GM19397 (cell line): ENCODE data around the gene RHCE.
"Not testable (repeated sequence)": the region's sequence is repeated elsewhere in the genome, so short reads cannot be mapped to it uniquely, and the experiment has no call there.

Experiments
- ATAC-seq: cut with Tn5 transposase; IDR thresholded peaks from one replicate; pipeline ENCODE4 v1.9.1; 2021; ENCODE audit warnings: mild to moderate bottlenecking, moderate library complexity; ENCODE audit not compliant: unreplicated experiment

The RHCE gene

DNA sequence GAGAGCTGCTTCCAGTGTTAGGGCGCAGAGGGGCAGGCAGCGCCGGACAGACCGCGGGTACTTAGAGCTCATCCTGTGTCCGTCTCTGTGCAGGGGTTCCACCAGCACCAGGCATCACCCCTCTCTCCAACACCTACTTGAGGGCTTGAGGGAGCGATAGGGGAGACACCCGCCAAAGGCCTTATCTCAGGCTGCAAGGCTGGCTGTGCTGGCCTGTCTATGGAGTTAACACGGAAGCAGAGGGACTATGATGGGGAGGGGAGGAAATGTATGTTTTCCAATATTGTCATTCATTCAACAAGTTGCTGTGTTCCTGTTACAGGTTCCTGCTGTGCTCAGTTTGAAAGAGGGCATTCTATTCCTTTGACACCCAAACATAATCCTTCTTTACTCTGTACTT is at the start of gene RHCE:
TSS of gene RHCE (minus strand) at position 111 of the 400 bp plus-strand sequence. CDS start at position 72, 39 bp downstream.
- ATAC-seq, result not testable (repeated sequence)

DNA sequence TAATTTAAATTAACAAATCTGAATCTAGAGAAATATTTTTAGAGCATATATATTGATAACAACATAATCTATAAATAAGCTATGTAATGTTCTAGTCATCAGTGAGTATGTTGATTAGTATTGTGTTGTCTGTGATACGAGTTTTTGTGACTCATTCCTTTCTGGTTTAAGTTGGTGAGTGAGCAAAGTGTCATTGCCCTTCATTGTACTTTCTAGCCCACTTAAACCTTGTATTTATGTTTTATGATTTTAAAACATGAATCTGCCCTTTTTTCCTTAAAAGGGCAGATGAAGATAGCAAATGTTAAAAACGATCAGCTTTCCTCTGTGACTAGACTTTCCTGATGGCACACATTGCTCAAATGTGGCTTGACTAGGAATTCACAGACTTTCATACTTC is 48.6 kb upstream of the RHCE start:
- ATAC-seq, result no peak

DNA sequence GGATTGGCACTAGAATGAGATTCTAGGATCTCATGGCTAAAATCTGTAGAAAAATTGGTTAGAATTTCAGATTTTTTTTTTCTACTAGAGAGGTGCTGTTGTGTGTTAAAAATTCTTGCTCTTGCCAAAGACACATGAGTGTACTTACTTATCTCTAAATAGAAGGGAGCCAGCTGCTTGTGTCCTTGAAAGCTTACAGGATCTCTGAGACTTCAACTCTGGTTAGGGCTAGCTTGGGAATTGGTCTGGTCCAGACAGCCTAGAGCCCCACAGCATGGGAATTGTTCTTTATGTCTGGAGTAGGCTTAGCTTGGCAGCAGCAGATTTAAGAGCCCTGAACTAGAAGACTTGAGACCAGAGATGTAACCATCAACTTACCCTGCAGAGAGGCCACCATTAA is 47.4 kb upstream of the RHCE start:
- ATAC-seq, result no peak

DNA sequence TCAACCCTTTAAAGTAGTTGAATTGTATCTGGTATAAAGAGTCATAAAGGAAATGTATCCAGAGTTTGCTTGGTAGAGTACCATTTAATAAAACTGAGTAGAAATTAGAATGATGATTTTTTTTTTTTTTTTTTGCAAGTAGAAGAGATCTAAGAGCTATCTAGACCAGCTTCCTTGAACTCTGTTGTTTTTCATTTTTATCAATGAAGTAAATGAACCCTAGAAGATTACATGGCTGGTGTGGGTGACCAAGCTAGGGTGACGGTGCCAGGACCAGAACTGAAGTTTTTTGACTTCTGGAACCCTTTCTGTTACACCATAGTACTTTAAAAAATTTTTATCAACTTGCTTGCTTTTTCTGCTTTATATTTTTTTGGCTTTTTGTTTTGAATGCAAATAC is 47.0 kb upstream of the RHCE start:
- no peak for ATAC-seq

DNA sequence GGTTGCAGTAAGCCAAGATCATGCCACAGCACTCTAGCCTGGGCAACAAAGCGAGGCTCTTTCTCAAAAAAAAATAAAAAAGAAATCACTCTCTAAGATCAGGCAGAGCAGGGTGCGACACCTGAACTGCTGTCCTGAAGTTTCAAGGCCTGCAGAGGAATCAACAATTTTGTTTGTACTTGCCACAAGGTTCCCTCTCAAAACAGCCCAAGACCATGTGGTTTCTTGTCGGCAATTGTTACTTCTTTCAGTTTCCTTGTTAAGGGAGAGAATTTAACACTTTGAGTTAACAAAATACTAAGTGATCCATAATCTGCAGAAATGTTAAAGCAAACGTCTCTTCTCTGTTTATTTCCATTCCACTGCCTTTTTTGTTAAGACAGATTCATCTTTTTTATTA is 46.6 kb upstream of the RHCE start:
- no peak for ATAC-seq

DNA sequence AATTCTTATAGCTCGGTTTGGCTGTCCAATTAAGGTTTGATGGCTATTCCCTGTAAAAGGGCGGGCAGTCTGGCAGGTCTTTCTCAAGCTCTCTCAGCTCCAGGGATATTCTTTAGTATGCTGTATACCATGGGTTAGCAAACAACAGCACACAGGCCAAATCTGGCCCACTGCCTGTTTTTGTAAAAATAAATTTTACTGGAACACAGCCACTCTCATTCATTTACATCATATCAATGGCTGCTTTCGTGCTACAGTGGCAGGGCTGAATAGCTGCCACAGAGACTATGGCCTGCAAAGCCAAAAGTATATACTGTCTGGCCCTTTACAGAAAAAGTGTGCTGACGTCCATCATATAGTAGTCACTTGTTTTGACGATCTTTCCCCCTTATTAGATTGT is 42.1 kb upstream of the RHCE start:
- no peak for ATAC-seq

DNA sequence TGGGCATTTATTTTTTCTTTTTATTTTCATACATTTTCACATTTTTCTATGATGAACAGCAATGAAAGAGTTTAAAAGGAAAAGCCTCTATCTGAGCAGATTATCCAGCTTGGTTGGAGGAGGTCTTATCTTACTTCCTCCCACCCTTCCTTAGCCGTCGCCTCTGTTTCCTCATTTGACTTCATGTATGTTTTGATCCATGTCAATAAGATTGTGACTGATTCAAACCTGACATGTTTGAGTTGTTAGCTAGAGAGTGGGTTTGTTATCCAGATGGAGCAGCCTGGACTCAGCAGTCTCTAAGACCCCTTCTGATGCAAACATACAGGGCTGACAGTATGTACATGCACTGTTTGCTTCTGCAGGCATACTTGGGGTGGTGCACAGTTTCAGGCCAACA is 41.2 kb upstream of the RHCE start:
- ATAC-seq, result no peak

DNA sequence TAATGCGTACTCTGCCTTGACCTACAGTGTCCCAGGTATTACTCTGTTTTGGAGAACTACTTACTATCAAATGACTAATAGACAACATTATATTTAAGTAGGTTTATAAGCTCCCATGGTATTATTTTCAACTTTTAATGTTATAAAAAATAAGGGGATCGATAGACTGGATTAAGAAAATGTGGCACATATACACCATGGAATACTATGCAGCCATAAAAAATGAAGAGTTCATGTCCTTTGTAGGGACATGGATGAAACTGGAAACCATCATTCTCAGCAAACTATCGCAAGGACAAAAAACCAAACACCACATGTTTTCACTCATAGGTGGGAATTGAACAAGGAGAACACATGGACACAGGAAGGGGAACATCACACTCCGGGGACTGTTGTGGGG is 40.2 kb upstream of the RHCE start:
- ATAC-seq, result not testable (repeated sequence)

DNA sequence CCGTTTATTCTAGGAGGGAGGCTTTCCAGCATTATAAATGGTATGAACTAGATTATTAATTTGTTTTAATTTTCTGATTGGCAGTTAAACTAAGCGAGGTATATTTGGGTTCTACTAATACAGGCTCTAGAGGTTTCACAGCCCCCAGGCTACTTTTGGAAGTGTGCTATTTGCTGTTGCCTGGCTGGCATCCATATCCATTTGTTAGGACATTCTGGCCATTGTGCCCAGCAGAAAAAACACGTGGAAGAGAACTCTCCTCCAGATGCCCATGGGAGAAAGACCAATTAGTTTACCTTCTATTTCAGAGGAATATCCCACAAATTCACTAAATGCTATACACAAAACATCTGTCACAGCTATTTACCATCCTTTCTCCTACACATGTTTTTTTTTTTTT is 39.4 kb upstream of the RHCE start:
- ATAC-seq, result no peak

DNA sequence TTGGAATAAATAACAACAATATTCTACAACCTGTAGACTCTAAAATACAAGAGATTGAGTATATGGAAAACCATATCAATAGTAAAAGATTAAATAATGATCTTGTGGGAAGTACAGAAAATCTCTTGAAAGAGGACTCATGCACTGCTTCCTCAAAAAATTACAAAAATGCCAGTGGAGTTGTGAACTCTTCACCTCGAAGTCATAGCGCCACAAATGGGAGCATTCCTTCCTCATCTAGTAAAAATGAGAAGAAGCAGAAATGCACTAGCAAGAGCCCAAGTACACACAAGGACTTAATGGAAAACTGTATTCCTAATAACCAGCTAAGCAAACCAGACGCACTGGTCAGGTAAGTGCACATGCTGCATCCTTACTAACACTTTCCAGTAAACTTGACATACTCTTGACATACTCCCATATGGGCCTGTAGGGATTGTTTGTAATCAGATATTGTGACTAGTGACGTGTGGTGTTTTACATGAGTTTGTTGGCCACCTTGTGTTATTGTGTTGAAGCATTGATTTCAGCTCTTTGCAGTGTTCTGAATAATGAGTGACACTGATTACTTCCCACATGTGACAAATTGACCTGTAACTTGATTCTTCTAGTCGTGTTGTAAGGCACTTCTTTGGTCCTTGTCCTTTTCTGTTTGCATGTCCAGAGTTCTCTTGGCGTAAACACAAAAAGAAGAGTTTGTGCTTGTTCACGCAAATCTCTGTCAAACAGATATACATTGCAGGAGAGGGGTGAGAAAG is 38.1 kb upstream of the RHCE start:
- no peak for ATAC-seq

DNA sequence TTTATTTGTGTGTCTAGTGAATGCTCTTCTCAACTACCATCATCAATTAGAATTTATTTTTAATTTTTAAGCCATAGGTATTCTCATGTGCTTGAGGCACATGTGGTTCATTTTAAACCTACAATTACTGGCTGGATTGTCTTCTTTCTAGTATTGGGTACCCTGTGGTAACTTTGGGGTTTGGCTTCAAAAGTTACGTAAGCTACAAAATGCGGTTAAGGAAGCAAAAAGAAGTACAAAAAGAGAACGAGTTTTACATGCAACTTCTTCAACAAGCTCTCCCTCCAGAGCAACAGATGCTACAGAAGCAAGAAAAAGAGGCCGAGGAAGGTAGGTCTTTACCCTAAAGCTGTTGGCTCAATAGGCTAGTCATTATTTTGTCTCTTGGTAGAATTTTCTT is 35.9 kb upstream of the RHCE start:
- no peak for ATAC-seq

DNA sequence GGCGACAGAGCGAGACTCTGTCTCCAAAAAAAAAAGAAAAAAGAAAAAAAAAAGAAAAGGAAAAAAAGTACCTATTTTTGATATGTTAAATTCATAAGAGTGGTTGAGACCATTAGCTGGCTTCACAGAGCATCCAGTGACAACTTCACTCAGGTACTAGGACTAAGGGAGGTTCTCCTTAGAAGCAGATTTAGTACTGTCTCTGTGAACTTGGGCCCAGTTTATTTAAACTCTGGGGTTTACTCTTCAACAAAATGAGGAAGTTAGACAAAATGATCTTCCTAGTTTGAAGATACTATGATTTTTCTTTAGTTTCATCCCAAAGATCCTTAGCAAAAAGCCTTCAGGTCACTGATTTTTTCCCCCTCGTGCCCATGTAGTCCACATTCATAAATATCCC is 31.3 kb upstream of the RHCE start:
- ATAC-seq, result no peak

DNA sequence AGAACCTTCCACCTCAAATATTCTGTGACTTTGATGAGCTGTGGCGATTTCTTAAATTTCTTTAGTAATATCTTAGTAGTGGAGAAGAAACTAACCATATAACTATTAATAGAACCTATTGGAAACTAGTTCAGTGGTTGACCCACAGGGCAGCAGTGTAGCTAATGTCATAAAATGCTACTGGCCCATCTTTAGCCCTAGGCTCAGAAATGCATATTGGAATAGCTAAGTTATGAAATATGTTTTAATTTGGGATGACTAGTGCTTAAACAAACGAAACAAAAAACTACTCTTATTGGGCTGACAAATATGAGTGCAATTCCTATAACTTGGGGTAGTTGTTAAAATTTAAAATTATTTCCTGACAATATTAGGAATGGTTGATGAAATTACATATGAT is 30.3 kb upstream of the RHCE start:
- no peak for ATAC-seq

DNA sequence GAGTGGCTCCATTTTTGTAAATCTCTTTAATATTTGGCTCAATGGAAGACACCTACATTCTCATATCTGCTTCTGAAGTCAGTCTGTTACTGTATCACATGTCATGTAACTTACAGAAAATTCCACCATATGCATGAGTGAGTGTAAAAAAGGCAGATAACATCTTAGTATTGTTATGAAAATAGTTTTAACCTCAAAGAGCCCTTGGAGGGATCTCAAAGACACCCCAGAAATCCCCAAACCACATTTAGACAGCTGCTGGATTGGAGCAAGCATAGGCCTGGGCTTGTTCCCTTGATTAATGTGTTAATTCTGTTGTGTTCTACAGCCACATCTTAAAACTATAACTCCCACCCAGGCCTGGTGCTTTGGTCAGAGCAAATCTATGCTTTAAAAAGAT is 26.9 kb upstream of the RHCE start:
- ATAC-seq, result no peak

DNA sequence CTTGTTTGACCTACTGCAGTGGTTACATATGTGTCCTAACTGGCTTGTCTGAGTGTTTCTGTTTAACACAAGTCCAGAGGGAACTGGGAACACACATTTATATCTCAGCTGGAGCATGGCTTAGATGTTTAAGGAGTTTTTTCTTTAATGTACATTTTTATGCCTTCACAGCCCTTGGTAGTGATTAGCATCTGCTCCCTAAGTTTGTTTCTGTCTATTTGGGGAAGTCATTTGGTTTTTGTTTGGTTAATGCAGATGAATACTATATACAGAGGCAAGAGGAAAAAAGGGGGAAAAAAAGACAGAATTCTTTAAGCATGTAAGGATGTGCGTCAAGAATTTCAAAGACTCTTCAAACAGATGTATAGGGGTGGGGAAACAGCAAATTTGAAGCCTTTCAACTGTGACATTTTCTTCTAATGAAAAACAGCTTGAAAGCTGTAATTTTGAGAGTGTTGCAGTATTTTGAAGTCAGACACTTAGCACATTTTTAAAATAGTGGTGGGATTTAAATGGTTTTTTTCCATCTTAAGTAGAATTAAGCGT is 25.4 kb upstream of the RHCE start:
- ATAC-seq, result no peak

DNA sequence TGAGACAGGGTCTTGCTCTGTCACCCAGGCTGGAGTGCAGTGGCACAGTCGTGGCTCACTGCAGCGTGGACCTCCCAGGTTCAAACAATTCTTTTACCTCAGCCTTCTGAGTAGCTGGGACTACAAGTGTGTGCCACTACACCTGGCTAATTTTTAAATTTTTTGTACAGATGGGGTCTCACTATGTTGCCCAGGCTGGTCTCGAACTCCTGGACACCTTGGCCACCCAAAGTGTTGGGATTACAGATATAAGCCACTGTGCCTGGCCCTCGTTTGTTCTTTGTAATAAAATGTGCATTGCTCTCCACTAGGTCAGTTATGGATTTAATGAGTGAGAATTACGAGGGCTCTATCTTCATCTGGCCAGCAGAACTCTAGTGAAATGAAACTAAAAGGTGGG is 24.0 kb upstream of the RHCE start:
- not testable (repeated sequence) for ATAC-seq

DNA sequence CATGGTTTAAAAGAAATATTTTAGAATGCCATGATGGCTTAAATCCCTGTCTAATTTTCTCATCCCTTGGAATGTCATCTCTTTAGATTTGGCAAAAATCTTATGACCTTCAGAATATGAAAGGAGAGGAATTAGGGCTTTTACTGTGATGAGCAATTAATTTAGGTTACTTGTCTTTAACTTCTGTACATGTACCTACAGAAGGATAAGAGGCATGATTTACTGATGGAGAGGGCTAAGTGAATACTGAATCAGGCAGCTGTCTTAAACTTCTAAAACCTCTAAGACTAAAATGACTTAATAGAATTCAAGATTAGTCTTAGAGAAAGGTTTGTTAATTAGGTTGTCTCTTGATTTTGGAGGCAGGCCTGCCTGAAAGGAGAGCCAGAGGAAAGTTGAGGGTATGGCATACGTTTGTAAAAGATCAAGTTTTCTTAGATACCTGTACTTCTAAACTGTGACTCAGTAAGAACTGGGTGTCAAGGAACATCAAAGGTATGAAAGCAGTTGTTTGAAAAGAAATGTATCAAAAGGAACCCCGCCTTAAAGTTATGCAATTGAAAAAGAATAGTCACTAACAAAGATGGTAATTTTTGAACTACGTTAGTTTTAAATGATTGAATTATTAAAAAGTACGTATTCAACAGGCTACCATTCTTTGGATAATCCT is 22.5 kb upstream of the RHCE start:
- no peak for ATAC-seq

DNA sequence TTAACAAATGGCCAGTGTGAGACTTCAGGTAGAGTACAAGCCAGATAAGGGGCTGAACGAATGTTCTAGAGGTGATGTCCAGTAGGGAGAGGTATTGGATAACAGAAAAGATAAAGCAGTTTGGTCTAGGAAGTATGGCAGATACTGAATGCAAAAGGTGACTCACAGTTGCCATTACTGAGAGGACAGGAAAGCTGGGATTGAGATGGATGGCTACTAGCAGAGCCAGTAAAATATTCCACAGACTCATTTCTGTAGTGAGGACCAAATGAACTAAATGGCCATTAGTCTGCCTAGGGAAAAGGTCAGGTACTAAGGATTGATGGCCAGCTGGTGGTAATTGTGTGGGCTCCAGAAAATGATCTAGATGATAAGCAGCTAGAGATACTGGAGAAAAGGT is 21.6 kb upstream of the RHCE start:
- no peak for ATAC-seq

DNA sequence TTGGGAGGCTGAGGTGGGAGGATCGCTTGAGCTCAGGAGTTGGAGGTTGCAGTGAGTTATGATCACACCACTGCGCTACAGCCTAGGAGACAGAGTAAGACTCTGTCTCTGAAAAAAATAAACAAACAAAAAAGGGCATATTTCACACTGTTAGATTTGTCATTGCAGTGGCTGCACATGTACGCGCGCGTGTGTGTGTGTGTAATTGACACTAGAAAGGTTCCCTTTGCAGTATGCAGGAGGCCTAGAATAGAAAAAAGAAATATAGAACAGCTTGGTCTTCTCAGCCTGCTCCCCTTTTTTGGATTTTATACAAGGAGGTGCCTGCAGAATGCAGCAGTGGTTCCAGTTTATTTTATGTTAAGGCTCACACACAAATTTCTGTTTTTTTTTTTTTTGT is 18.7 kb upstream of the RHCE start:
- ATAC-seq, result no peak

DNA sequence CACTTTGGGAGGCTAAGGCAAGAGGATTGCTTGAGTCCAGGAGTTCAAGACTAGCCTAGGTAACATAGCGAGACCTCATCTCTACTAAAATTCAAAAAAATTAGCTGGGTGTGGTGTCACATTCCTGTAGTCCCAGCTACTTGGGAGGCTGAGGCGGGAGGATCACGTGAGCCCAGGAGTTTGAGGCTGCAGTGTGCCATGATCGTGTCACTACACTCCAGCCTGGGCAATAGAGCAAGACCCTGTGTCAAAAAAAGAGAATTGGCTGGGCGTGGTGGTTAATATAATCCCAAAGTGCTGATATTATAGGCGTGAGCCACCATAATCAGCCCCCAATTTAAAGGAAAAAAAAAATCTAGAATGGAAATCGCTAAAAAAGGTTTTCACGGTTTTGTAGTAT is 17.0 kb upstream of the RHCE start:
- no peak for ATAC-seq

DNA sequence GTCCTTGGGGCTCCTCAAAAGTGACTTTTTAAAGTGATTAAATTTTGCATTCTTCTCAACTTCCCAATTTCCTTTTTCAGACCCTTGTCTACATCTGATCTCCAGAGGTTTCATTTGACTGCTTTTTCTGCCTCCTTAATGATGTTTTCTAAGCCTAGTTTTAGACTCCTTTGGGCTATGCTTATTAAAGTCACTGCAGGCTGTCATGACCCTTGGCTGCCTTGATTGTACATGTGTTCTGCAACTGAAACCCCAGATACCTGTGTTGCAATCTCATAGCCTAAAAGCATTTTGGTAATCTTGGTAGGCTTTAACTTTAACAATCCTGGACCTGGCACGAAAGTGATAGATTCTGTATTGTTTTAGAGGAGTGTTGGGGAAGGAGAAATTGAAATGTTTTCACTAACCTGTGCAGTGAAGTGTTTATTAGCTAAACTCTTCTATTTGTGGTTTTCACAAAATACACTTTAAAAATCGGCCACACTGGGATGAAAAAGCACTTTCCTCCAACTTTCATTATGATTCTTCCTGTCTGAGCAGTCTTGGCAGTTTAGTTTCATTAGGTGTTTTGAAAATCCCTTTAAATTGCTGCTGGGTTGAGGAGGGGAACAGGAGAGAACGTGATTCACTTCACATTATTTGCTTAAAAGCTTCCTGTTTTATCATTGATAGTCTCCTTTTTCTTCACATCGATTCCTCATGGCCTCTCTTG is 14.9 kb upstream of the RHCE start:
- no peak for ATAC-seq
